Esophagus muscularis mucosa (tissue), 4 donors: Measurements from ENCODE around the gene HOXB1. TPM values are rescaled to one million over a fixed set of nuclear protein-coding genes. Genes with fewer than 3 reads are reported as not detected.
A peak's percentile ranks its signal among the peaks of the same experiment; 100 is the strongest.

Experiments
- DNase-seq: peaks from one replicate; pipeline ENCODE4 v3.0.0-alpha.2; 2017; ENCODE audit errors: extremely low spot score
- H3K27ac ChIP-seq, 4 donors: fragments of 200-600 bp; sonication (generic); replicated peaks in 1 of 4; 1 replicate in 3 of 4; 2 replicates in 1 of 4; pipeline ENCODE4 v1.5.1; 2016 to 2019; ENCODE audit warnings: mild to moderate bottlenecking in 1 of 4
- H3K27me3 ChIP-seq, 4 donors: fragments of 200-600 bp; sonication (generic); one replicate each; pipeline versions ENCODE4 v1.5.1 to v1.6.0; 2016 to 2019
- H3K36me3 ChIP-seq, 4 donors: fragments of 200-600 bp; sonication (generic); one replicate each; pipeline ENCODE4 v1.5.1; 2016 to 2019
- H3K4me1 ChIP-seq, 4 donors: fragments of 200-600 bp; sonication (generic); one replicate each; pipeline ENCODE4 v1.5.1; 2016 to 2019
- H3K4me3 ChIP-seq, 4 donors: fragments of 200-600 bp; sonication (generic); 1 replicate in 2 of 4; 2 replicates in 2 of 4; pipeline ENCODE4 v1.5.1; 2016 to 2019; ENCODE audit warnings: mild to moderate bottlenecking in 4 of 4, moderate library complexity in 1 of 4
- H3K9me3 ChIP-seq, 4 donors: fragments of 200-600 bp; sonication (generic); 1 replicate in 3 of 4; 2 replicates in 1 of 4; pipeline ENCODE4 v1.5.1; 2016 to 2019
- EP300 ChIP-seq: sonication (generic); formaldehyde crosslinking; IDR thresholded peaks from one replicate; pipeline ENCODE4 v1.6.1; 2017; ENCODE audit warnings: antibody characterized with exemption
- POLR2A ChIP-seq: fragments of 450-650 bp; IDR thresholded peaks from one replicate; pipeline ENCODE4 v1.6.1; 2017; ENCODE audit warnings: antibody characterized with exemption, moderate library complexity, mild to moderate bottlenecking, low read depth
- POLR2AphosphoS5 ChIP-seq, 2 donors: sonication (generic); formaldehyde crosslinking; IDR thresholded peaks; one replicate each; pipeline ENCODE4 v1.6.1; 2017; ENCODE audit warnings: antibody characterized with exemption in 2 of 2
- WGBS: methylation state at CpG from one replicate; pipeline ENCODE4 v1.1.5; 2018; 5-methylcytosine and 5-hydroxymethylcytosine counted together
- intact Hi-C: fragments of 100-400 bp; cut with DNase I; formaldehyde crosslinking; loops from one replicate; pipeline ENCODE4 v1.15.1; 2023
- total RNA-seq, 4 donors: library from RNA; depleted of rRNA; stranded (reverse); fragments of >200 nt; gene quantifications; one replicate each; pipeline versions ENCODE4 v1.1.0 to v1.2.1, GENCODE V29; 2016
- TF ChIP-seq, protein P1 (sequence below), 3 experiments: fragments of 200-600 bp in 2 of 3; fragments of 450-650 bp in 1 of 3; sonication (generic) in 2 of 3; IDR thresholded peaks; one replicate each; pipeline ENCODE4 v1.5.1; 2017 to 2019; ENCODE audit warnings: antibody characterized with exemption in 3 of 3, mild to moderate bottlenecking in 2 of 3, moderate library complexity in 1 of 3

The HOXB1 gene
- total RNA-seq, 4 donors from 2014 or later: not detected

DNA sequence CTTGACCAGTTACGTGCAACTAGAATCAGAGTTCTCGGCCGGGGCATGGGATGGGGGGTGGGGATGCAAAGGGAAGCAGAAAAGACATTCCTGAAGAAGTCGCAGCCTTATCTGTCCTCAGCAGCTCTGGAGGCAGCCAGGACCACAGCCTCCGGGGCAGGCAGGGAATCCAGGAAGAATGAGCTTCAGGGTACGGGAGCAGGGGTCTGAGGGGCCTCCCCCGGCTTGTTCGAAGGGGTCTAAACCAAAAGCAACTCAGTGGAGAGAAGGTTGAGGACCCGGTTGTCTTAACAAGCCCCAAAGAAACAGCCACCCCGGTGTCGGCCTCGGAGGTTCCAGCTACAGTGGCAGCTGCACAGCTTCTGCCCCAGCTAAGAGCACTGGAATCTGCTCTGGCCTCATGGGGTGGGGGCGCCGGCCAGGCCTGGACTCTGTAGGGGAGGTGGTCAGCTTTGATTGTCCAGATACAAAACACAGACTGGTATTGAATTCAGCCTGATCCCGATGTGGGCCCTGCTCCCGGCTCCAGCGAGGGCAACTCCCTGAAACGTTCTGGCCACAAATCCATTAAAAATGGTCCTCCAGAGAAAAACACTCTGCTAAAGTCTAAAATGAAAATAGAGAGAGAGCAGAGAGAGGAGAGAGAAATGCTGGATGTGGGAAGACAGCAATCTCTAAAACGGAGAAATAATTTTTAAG lies 39.7 kb upstream of the HOXB1 start:
- peaks cover 51 to 100% (median 98%) of the 10 kb centered on the region in 4 donors for H3K4me1 ChIP-seq
- H3K27me3 ChIP-seq: no peaks in the 10 kb centered on the region
- DNase-seq: no peak
- intact Hi-C loops: no loop called here
- H3K4me3 ChIP-seq: peak overlapping the region; percentile 41 to 90 (median 77)
- no peaks in the 10 kb centered on the region for H3K36me3 ChIP-seq
- peak; percentile 11 to 49 for TF ChIP-seq POLR2AphosphoS5 (IDR thresholded peaks at IDR 0.05)
- TF ChIP-seq, protein P1, sequence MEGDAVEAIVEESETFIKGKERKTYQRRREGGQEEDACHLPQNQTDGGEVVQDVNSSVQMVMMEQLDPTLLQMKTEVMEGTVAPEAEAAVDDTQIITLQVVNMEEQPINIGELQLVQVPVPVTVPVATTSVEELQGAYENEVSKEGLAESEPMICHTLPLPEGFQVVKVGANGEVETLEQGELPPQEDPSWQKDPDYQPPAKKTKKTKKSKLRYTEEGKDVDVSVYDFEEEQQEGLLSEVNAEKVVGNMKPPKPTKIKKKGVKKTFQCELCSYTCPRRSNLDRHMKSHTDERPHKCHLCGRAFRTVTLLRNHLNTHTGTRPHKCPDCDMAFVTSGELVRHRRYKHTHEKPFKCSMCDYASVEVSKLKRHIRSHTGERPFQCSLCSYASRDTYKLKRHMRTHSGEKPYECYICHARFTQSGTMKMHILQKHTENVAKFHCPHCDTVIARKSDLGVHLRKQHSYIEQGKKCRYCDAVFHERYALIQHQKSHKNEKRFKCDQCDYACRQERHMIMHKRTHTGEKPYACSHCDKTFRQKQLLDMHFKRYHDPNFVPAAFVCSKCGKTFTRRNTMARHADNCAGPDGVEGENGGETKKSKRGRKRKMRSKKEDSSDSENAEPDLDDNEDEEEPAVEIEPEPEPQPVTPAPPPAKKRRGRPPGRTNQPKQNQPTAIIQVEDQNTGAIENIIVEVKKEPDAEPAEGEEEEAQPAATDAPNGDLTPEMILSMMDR (IDR thresholded peaks at IDR 0.05): no peak
- H3K9me3 ChIP-seq: no peaks in the 10 kb centered on the region
- peak overlapping the region; percentile 91 to 97 (median 96) for H3K27ac ChIP-seq
- 23% methylated on average over 11 of the region's 19 CpGs for WGBS

- no peaks in the 10 kb centered on the region for H3K27me3 ChIP-seq
- H3K27ac ChIP-seq: peak overlapping the region; percentile 91 to 97 (median 96)
- H3K36me3 ChIP-seq: no peaks in the 10 kb centered on the region
- H3K4me1 ChIP-seq: peaks cover 55 to 100% (median 98%) of the 10 kb centered on the region in 4 donors
- 29% methylated on average over 6 of the region's 6 CpGs for WGBS
- no peaks in the 10 kb centered on the region for H3K9me3 ChIP-seq
- TF ChIP-seq POLR2A (no peak), POLR2AphosphoS5 (IDR thresholded peaks at IDR 0.05) (no peak), EP300 (no peak)
- TF ChIP-seq, protein P1 (IDR thresholded peaks at IDR 0.05): peak in 2 of 3 experiments; percentile 21 to 33
- no peak for DNase-seq
- intact Hi-C loops: no loop called here
- peak overlapping the region; percentile 41 to 90 (median 77) for H3K4me3 ChIP-seq
Measured at GRCh38 chr17:48569674-48570324, 39.0 kb upstream of the HOXB1 start.

GRCh38 chr17:48569240-48569582 lies 38.4 kb upstream of the HOXB1 start:
- no peak for DNase-seq
- H3K4me3 ChIP-seq: peak overlapping the region; percentile 41 to 90 (median 77)
- no peaks in the 10 kb centered on the region for H3K27me3 ChIP-seq
- peaks cover 55 to 99% (median 98%) of the 10 kb centered on the region in 4 donors for H3K4me1 ChIP-seq
- WGBS: 18% methylated on average over 3 of the region's 3 CpGs
- intact Hi-C loops: no loop called here
- no peaks in the 10 kb centered on the region for H3K9me3 ChIP-seq
- peak overlapping the region; percentile 91 to 97 (median 96) for H3K27ac ChIP-seq
- TF ChIP-seq, protein P1 (IDR thresholded peaks at IDR 0.05): no peak
- TF ChIP-seq POLR2AphosphoS5 (IDR thresholded peaks at IDR 0.05) (no peak), EP300 (no peak), POLR2A (no peak)
- H3K36me3 ChIP-seq: no peaks in the 10 kb centered on the region

DNA sequence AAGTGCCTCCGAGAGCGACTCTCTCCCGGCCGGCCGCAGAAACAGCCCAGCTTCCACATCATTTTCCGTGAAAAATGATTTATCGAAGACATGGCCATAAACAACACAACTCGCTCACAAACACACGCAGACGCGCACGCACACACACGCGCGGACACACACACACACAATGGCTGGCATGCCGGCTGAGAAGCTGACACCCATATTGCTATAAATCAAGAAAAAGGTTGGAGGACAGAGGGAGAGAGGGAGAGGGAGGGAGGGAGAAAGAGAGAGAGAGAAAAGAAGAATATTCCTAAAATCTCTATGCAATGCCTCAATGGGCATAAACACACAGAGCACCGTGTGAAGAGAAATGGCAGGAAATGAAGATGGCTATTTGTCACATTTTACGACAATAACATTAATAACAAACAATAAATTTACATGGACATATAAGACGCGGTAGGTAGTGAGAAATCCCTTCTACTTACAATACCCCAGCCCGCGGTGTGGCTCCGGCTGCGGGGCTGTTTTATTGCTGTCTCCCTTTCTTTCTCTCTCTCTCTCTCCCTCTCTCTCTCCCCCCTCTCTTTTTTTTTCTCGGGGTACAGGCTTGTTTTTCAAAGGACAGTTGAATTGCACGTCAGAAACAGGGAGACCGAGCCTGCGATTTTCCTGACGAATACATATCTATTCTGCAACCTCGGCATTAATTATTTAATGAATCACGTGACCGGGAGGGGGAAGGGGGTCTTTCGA lies 37.9 kb upstream of the HOXB1 start:
- Histone ChIP-seq H3K27me3 (no peaks in the 10 kb centered on the region), H3K4me3 (peak overlapping the region; percentile 41 to 90 (median 77)), H3K4me1 (peaks cover 55 to 100% (median 98%) of the 10 kb centered on the region in 4 donors), H3K27ac (peak overlapping the region; percentile 91 to 97 (median 96)), H3K36me3 (no peaks in the 10 kb centered on the region), H3K9me3 (no peaks in the 10 kb centered on the region)
- DNase-seq: no peak
- intact Hi-C loops: no loop called here
- TF ChIP-seq, protein P1 (IDR thresholded peaks at IDR 0.05): no peak
- TF ChIP-seq EP300: no peak
- no peak for TF ChIP-seq POLR2AphosphoS5 (IDR thresholded peaks at IDR 0.05)
- TF ChIP-seq POLR2A: no peak
- WGBS: 15% methylated on average over 33 of the region's 33 CpGs
